HepG2 (cell line): Measurements from ENCODE around the gene LRRC45. TPM values are rescaled to one million over a fixed set of nuclear protein-coding genes. Genes with fewer than 3 reads are reported as not detected.

Experiments used
- CC2D1A ChIP-seq: sonication (generic); formaldehyde crosslinking; IDR thresholded peaks from 2 replicates; pipeline ENCODE4 v1.8.1; 2023; ENCODE audit warnings: mild to moderate bottlenecking, missing genetic modification reagents
- CCDC6 ChIP-seq: sonication (generic); formaldehyde crosslinking; IDR thresholded peaks from 2 replicates; pipeline ENCODE4 v1.8.1; 2022; ENCODE audit warnings: mild to moderate bottlenecking, missing genetic modification reagents, moderate library complexity
- ELF4 ChIP-seq: sonication (generic); formaldehyde crosslinking; IDR thresholded peaks from 2 replicates; pipeline ENCODE4 v1.5.0; 2020; ENCODE audit warnings: missing genetic modification reagents, mild to moderate bottlenecking, moderate library complexity, borderline replicate concordance
- HNF4G ChIP-seq, 2 experiments: sonication (generic) in 1 of 2; formaldehyde crosslinking in 1 of 2; IDR thresholded peaks; 2 replicates each; pipeline versions ENCODE4 v1.4.0 to v1.6.1; 2011 to 2020; ENCODE audit warnings: borderline replicate concordance in 2 of 2, low read depth in 2 of 2, mild to moderate bottlenecking in 2 of 2, low read length in 1 of 2, missing genetic modification reagents in 1 of 2, moderate library complexity in 1 of 2
- MEF2D ChIP-seq: sonication (generic); formaldehyde crosslinking; IDR thresholded peaks from 2 replicates; pipeline ENCODE4 v1.5.1; 2020; ENCODE audit warnings: mild to moderate bottlenecking, missing genetic modification reagents
- PAWR ChIP-seq: sonication (generic); formaldehyde crosslinking; IDR thresholded peaks from 2 replicates; pipeline ENCODE4 v1.4.0; 2020; ENCODE audit warnings: missing genetic modification reagents, mild to moderate bottlenecking, borderline replicate concordance
- RORA ChIP-seq: sonication (generic); formaldehyde crosslinking; IDR thresholded peaks from 2 replicates; pipeline ENCODE4 v1.5.0; 2020; ENCODE audit warnings: mild to moderate bottlenecking, missing genetic modification reagents, moderate library complexity
- ZNF572 ChIP-seq: sonication (generic); formaldehyde crosslinking; IDR thresholded peaks from 2 replicates; pipeline ENCODE4 v1.5.1; 2020; ENCODE audit warnings: mild to moderate bottlenecking, missing genetic modification reagents
- ZNF614 ChIP-seq: IDR thresholded peaks from 2 replicates; pipeline ENCODE4 v1.6.1; 2018; ENCODE audit warnings: missing biosample characterization, missing genetic modification reagents, inconsistent platforms, borderline replicate concordance
- polyA plus RNA-seq, 8 experiments: library from polyadenylated mRNA; depleted of rRNA in 3 of 8; stranded (reverse) in 7 of 8; unstranded in 1 of 8; fragments of >200 nt; fragmentation: Illumina TruSeq in 4 of 8; extraction: Trizol in 4 of 8; gene quantifications; 2 replicates each; pipeline versions ENCODE4 v1.2.1 to v1.2.3, GENCODE V29; 2011 to 2016; ENCODE audit warnings: low read depth in 4 of 8, missing spikeins in 1 of 8, mixed read lengths in 1 of 8; ENCODE audit not compliant: insufficient read depth in 1 of 8
- total RNA-seq, 5 experiments: library from RNA; depleted of rRNA; stranded (reverse); fragments of >200 nt; fragmentation: Illumina TruSeq; extraction: Trizol; gene quantifications; 2 replicates each; pipeline ENCODE4 v1.2.3, GENCODE V29; 2016; ENCODE audit warnings: low read depth in 1 of 5
- TF ChIP-seq, protein P1 (sequence below), 2 experiments: sonication (generic) in 1 of 2; formaldehyde crosslinking in 1 of 2; IDR thresholded peaks; 2 replicates each; pipeline versions ENCODE4 v1.6.1 to v1.9.0; 2014 to 2022; ENCODE audit warnings: antibody characterized with exemption in 1 of 2, borderline replicate concordance in 1 of 2, inconsistent platforms in 1 of 2, low read depth in 1 of 2, missing genetic modification reagents in 1 of 2
- TF ChIP-seq, protein P2 (sequence below): sonication (generic); formaldehyde crosslinking; IDR thresholded peaks from 2 replicates; pipeline ENCODE4 v1.4.0; 2020; ENCODE audit warnings: mild to moderate bottlenecking, missing genetic modification reagents
- TF ChIP-seq, protein P3 (sequence below): sonication (generic); formaldehyde crosslinking; IDR thresholded peaks from 2 replicates; pipeline ENCODE4 v1.8.0; 2022; ENCODE audit warnings: mild to moderate bottlenecking, missing genetic modification reagents, moderate library complexity
- TF ChIP-seq, protein P4 (sequence below): sonication (generic); formaldehyde crosslinking; IDR thresholded peaks from 2 replicates; pipeline ENCODE4 v1.5.0; 2020; ENCODE audit warnings: mild to moderate bottlenecking, missing genetic modification reagents, borderline replicate concordance

The LRRC45 gene
- total and polyA plus RNA-seq, 2 of the 13 experiments (the other 11 are each of a cell fraction or from before 2014, with no cell fraction given) = 11.6 to 48.1 TPM

DNA sequence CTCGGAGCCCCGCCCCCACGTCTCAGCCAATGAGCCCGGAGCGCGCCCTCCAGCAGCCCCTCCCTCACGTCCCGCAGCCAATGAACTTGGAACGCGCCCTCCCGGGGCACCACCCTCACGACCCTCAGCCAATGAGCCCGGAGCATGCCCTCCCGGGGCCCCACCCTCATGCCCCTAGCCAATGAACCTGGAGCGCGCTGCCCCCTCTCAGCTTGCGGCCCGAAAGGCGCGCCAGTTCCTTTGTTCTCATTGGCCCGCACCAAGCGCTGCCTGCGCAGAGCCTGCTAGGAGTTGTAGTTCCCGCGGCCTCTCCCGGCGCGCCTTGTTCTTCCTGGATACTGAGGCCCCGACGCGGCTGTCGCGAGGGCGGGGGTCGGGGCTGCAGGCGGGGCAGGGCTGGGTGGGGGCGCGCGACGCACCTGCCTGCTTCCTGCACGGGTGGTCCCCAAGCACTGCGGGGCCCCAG lies at the start of gene LRRC45 (continued):
- TF ChIP-seq, protein P1, sequence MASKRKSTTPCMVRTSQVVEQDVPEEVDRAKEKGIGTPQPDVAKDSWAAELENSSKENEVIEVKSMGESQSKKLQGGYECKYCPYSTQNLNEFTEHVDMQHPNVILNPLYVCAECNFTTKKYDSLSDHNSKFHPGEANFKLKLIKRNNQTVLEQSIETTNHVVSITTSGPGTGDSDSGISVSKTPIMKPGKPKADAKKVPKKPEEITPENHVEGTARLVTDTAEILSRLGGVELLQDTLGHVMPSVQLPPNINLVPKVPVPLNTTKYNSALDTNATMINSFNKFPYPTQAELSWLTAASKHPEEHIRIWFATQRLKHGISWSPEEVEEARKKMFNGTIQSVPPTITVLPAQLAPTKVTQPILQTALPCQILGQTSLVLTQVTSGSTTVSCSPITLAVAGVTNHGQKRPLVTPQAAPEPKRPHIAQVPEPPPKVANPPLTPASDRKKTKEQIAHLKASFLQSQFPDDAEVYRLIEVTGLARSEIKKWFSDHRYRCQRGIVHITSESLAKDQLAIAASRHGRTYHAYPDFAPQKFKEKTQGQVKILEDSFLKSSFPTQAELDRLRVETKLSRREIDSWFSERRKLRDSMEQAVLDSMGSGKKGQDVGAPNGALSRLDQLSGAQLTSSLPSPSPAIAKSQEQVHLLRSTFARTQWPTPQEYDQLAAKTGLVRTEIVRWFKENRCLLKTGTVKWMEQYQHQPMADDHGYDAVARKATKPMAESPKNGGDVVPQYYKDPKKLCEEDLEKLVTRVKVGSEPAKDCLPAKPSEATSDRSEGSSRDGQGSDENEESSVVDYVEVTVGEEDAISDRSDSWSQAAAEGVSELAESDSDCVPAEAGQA (IDR thresholded peaks at IDR 0.05; ENCODE audit: low read depth) = 0 out of 2 replicates have a peak, but pooled peaks have one; percentile 12
- TF ChIP-seq, protein P1 (CRISPR knock-in tag; IDR thresholded peaks at IDR 0.05; ENCODE audit: borderline replicate concordance) = no peak
- no peak for TF ChIP-seq CC2D1A (CRISPR knock-in tag)
- no peak for TF ChIP-seq PAWR (CRISPR knock-in tag)
- TF ChIP-seq CCDC6 (CRISPR knock-in tag) = no peak
- 0 out of 2 replicates have a peak, but pooled peaks have one; percentile 21 for TF ChIP-seq MEF2D
- no peak for TF ChIP-seq ZNF614 (CRISPR knock-in tag)
- no peak for TF ChIP-seq RORA (CRISPR knock-in tag)
- no peak for TF ChIP-seq HNF4G (IDR thresholded peaks at IDR 0.05; ENCODE audit: borderline replicate concordance, low read depth, low read length)
- TF ChIP-seq HNF4G (CRISPR knock-in tag; IDR thresholded peaks at IDR 0.05; ENCODE audit: borderline replicate concordance, low read depth) = no peak
- no peak for TF ChIP-seq ZNF572
- TF ChIP-seq, protein P2, sequence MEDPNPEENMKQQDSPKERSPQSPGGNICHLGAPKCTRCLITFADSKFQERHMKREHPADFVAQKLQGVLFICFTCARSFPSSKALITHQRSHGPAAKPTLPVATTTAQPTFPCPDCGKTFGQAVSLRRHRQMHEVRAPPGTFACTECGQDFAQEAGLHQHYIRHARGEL = no peak
- TF ChIP-seq, protein P3, sequence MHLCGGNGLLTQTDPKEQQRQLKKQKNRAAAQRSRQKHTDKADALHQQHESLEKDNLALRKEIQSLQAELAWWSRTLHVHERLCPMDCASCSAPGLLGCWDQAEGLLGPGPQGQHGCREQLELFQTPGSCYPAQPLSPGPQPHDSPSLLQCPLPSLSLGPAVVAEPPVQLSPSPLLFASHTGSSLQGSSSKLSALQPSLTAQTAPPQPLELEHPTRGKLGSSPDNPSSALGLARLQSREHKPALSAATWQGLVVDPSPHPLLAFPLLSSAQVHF = no peak
- TF ChIP-seq, protein P4, sequence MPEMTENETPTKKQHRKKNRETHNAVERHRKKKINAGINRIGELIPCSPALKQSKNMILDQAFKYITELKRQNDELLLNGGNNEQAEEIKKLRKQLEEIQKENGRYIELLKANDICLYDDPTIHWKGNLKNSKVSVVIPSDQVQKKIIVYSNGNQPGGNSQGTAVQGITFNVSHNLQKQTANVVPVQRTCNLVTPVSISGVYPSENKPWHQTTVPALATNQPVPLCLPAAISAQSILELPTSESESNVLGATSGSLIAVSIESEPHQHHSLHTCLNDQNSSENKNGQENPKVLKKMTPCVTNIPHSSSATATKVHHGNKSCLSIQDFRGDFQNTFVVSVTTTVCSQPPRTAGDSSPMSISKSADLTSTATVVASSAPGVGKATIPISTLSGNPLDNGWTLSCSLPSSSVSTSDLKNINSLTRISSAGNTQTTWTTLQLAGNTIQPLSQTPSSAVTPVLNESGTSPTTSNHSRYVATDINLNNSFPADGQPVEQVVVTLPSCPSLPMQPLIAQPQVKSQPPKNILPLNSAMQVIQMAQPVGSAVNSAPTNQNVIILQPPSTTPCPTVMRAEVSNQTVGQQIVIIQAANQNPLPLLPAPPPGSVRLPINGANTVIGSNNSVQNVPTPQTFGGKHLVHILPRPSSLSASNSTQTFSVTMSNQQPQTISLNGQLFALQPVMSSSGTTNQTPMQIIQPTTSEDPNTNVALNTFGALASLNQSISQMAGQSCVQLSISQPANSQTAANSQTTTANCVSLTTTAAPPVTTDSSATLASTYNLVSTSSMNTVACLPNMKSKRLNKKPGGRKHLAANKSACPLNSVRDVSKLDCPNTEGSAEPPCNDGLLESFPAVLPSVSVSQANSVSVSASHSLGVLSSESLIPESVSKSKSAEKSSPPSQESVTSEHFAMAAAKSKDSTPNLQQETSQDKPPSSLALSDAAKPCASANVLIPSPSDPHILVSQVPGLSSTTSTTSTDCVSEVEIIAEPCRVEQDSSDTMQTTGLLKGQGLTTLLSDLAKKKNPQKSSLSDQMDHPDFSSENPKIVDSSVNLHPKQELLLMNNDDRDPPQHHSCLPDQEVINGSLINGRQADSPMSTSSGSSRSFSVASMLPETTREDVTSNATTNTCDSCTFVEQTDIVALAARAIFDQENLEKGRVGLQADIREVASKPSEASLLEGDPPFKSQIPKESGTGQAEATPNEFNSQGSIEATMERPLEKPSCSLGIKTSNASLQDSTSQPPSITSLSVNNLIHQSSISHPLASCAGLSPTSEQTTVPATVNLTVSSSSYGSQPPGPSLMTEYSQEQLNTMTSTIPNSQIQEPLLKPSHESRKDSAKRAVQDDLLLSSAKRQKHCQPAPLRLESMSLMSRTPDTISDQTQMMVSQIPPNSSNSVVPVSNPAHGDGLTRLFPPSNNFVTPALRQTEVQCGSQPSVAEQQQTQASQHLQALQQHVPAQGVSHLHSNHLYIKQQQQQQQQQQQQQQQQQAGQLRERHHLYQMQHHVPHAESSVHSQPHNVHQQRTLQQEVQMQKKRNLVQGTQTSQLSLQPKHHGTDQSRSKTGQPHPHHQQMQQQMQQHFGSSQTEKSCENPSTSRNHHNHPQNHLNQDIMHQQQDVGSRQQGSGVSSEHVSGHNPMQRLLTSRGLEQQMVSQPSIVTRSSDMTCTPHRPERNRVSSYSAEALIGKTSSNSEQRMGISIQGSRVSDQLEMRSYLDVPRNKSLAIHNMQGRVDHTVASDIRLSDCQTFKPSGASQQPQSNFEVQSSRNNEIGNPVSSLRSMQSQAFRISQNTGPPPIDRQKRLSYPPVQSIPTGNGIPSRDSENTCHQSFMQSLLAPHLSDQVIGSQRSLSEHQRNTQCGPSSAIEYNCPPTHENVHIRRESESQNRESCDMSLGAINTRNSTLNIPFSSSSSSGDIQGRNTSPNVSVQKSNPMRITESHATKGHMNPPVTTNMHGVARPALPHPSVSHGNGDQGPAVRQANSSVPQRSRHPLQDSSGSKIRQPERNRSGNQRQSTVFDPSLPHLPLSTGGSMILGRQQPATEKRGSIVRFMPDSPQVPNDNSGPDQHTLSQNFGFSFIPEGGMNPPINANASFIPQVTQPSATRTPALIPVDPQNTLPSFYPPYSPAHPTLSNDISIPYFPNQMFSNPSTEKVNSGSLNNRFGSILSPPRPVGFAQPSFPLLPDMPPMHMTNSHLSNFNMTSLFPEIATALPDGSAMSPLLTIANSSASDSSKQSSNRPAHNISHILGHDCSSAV (CRISPR knock-in tag) = no peak
- no peak; the same call in 1 of the 2 replicates for TF ChIP-seq ELF4 (CRISPR knock-in tag)
